ENCODE results near the gene SGMS1.
"Not testable (repeated sequence)": the region's sequence is repeated elsewhere in the genome, so short reads cannot be mapped to it uniquely, and the experiment has no call there.

Gene SGMS1

DNA sequence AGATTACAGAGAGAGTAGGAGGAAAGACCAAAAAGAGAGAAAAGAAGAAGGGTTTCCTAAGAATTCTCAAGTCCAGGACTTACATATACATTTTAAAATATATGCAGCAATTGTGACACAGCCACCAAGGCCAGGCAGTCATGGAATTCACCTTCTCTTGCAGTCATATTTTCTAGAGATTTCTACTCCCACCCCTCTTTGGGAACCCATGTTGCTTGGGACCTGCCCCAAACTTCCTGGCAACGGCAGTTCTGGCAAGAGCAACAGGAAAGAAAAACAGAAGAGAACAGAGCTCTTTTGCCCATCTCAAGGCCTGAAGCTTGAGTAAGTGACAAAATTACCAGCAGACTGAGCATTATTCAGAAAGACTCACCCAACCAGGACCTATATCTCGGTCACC lies 244.1 kb downstream of the SGMS1 start:
- DNase-seq (ENCODE audit: low read depth in 2 of 2): peak in 1 of 2 donors; percentile 34
- TF ChIP-seq, protein P1, sequence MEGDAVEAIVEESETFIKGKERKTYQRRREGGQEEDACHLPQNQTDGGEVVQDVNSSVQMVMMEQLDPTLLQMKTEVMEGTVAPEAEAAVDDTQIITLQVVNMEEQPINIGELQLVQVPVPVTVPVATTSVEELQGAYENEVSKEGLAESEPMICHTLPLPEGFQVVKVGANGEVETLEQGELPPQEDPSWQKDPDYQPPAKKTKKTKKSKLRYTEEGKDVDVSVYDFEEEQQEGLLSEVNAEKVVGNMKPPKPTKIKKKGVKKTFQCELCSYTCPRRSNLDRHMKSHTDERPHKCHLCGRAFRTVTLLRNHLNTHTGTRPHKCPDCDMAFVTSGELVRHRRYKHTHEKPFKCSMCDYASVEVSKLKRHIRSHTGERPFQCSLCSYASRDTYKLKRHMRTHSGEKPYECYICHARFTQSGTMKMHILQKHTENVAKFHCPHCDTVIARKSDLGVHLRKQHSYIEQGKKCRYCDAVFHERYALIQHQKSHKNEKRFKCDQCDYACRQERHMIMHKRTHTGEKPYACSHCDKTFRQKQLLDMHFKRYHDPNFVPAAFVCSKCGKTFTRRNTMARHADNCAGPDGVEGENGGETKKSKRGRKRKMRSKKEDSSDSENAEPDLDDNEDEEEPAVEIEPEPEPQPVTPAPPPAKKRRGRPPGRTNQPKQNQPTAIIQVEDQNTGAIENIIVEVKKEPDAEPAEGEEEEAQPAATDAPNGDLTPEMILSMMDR (IDR thresholded peaks at IDR 0.05; ENCODE audit: low read depth, low read length): no peak
- H3K4me3 ChIP-seq (replicated peaks in 1 of 2; ENCODE audit: low read depth in 2 of 2, low read length in 2 of 2): no peak overlapping the region

DNA sequence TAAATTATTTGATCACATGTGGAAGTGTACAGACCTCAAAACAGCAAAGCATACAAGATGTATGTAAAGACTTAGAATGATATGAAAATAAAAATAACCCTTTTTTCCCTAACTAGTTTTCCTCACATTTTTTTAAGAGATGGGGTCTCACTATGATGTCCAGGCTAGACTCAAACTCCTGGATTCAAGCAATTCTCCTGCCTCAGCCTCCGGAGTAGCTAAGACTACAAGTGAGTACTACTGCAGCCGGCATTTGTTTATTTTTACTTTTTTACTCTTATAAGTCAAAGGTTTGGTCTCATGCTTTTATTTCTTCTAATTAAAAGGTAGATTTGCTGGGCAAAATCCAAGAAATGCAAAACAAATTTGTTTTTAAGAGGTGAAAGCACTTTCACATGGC lies 248.0 kb downstream of the SGMS1 start:
- TF ChIP-seq, protein P1 (IDR thresholded peaks at IDR 0.05; ENCODE audit: low read depth, low read length): no peak
- DNase-seq (ENCODE audit: low read depth in 2 of 2): no peak
- no peak overlapping the region for H3K4me3 ChIP-seq (replicated peaks in 1 of 2; ENCODE audit: low read depth in 2 of 2, low read length in 2 of 2)

DNA sequence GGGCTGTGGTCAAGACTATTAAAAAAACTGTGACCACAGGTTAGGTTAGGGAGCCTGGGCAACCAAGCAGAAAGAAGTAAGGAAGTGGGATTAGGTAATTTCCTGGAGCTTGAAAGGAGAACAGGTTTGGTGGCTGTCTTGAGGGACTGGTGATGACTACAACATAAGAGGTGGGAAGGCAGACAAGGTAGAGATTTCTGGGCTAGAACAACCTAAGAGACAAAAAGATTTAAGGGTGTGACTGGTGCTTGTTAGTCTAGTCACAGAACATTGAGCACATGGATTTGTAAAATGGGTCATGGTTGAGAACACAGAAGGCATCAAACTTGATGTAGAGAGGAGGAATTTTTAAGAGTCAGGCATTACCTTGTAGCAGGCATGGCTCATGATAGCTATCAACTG lies 248.7 kb downstream of the SGMS1 start:
- TF ChIP-seq, protein P1 (IDR thresholded peaks at IDR 0.05; ENCODE audit: low read depth, low read length): no peak

DNA sequence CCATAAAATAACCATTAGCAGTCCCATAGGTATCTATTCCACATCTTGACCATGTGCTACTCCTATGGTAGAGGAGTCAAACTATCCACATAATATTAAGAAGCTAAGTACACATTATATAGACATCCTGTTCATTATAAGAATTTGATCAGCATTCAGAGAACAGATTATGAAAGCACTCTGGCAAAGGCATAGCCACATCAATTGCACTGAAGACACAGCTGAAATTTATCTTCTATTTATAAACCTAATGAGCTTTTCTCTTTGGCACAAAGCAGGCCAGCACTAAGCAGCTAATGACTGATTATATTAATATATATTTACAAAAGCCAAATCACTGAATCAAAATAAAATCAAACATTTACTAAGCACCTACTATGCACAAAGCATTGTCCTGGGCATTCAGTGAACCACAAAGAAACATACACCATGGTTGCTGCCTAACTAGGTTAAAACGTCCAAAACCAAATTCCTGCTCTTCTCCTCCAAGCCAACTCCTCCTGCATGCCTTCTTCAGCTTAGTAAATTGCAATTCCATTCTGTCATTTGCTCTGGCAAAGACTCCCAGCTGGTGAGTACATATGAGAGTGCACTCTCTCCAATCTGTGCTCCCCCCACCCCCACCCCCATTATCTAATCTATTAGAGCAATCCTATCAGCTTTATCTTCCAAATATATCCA lies 249.8 kb downstream of the SGMS1 start:
- TF ChIP-seq, protein P1 (IDR thresholded peaks at IDR 0.05; ENCODE audit: low read depth, low read length): no peak
- peak; percentile 32 to 52 for DNase-seq (ENCODE audit: low read depth in 2 of 2)
- H3K4me3 ChIP-seq (replicated peaks in 1 of 2; ENCODE audit: low read depth in 2 of 2, low read length in 2 of 2): no peak overlapping the region

More for the DNA sequence above, 248.7 kb downstream of the SGMS1 start:
- H3K4me3 ChIP-seq (replicated peaks in 1 of 2; ENCODE audit: low read depth in 2 of 2, low read length in 2 of 2): no peak overlapping the region
- no peak for DNase-seq (ENCODE audit: low read depth in 2 of 2)

DNA sequence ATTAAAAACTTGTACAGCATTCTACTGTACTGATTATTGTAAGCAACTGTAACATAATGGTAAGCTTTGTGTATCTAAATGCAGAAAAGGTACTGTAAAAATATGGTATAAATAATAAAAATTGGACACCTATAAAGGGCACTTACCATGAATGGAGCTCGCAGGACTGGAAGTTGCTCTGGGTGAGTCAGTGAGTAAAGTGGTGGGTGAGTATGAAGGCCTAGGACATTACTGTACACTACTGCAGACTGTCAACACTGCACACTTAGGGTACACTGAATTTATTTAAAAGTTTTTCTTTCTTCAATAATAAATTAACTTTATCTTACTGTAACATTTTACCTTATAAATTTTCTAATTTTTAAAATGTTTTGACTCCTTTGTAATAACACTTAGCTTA lies 253.8 kb downstream of the SGMS1 start:
- TF ChIP-seq, protein P1 (IDR thresholded peaks at IDR 0.05; ENCODE audit: low read depth, low read length): no peak
- no peak overlapping the region for H3K4me3 ChIP-seq (replicated peaks in 1 of 2; ENCODE audit: low read depth in 2 of 2, low read length in 2 of 2)
- peak in 1 of 2 donors; percentile 48 for DNase-seq (ENCODE audit: low read depth in 2 of 2)

DNA sequence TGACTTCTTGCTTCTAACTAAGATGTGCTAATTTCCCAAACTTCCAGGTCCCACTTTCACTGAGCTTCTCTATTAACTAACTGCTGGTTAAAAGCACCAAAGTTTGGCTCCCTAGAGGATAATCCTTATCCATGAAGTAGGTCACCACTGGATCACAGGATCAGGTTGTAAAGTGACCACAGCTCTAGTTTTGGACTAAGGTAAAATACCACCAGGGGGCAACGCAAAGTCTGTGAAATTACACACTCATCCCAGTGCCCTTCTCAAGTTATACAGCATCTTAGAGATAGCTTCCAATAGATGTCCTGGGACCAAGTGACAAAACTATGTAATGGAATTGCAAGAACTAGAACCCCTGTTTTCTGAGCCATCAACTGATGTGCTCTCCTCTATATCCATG lies 256.0 kb downstream of the SGMS1 start:
- peak; percentile 64 to 65 for DNase-seq (ENCODE audit: low read depth in 2 of 2)
- TF ChIP-seq, protein P1 (IDR thresholded peaks at IDR 0.05; ENCODE audit: low read depth, low read length): peak; percentile 46

DNA sequence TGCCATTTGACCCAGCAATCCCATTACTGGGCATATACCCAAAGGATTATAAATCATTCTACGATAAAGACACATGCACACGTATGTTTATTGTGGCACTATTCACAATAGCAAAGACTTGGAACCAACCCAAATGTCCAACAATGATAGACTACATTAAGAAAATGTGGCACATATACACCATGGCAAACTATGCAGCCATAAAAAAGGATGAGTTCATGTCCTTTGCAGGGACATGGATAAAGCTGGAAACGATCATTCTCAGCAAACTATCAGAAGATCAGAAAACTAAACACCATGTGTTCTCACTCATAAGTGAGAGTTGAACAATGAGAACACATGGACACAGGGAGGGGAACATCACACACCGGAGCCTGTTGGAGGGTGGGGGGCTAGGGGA lies 257.3 kb downstream of the SGMS1 start:
- DNase-seq (ENCODE audit: low read depth in 2 of 2); H3K4me3 ChIP-seq (replicated peaks in 1 of 2; ENCODE audit: low read depth in 2 of 2, low read length in 2 of 2): not testable (repeated sequence)

More for the DNA sequence above, 256.0 kb downstream of the SGMS1 start:
- H3K4me3 ChIP-seq (replicated peaks in 1 of 2; ENCODE audit: low read depth in 2 of 2, low read length in 2 of 2): no peak overlapping the region

DNA sequence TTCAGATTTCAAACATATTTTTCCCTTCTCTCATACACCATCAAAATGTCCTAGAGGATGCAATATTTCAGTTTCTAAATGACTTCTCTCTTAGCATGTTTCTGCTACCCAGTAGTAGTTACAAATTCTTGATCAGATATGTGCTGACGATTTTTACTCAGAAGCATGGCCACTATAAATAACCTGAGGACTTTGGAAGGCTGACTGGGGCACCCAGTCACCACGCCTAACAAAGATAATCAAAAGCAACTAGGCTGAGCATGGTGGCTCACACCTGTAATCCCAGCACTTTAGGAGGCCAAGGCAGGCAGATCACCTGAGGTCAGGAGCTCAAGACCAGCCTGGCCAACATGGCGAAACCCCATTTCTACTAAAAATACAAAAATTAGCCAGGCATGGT lies 259.0 kb downstream of the SGMS1 start:
- H3K4me3 ChIP-seq (replicated peaks in 1 of 2; ENCODE audit: low read depth in 2 of 2, low read length in 2 of 2); DNase-seq (ENCODE audit: low read depth in 2 of 2): not testable (repeated sequence)
